Keratinocyte (primary cell): ENCODE data around the gene PPP1R16B.

Experiments
- EZH2 ChIP-seq: IDR thresholded peaks from one replicate; pipeline ENCODE4 v1.6.1; 2012; ENCODE audit warnings: inconsistent platforms, mild to moderate bottlenecking, low read length, moderate library complexity
- TF ChIP-seq, protein P1 (sequence below), 3 experiments: IDR thresholded peaks in 1 of 3; conservative IDR thresholded peaks in 1 of 3; optimal IDR thresholded peaks in 1 of 3; 2 replicates in 2 of 3; 3 replicates in 1 of 3; pipeline versions ENCODE3 to v1.5.1; 2011; ENCODE audit warnings: low read length in 3 of 3, mild to moderate bottlenecking in 3 of 3, moderate library complexity in 2 of 3, control low read depth in 1 of 3, inconsistent platforms in 1 of 3; ENCODE audit not compliant: insufficient read depth in 2 of 3; ENCODE audit errors: extremely low read depth in 1 of 3

DNA sequence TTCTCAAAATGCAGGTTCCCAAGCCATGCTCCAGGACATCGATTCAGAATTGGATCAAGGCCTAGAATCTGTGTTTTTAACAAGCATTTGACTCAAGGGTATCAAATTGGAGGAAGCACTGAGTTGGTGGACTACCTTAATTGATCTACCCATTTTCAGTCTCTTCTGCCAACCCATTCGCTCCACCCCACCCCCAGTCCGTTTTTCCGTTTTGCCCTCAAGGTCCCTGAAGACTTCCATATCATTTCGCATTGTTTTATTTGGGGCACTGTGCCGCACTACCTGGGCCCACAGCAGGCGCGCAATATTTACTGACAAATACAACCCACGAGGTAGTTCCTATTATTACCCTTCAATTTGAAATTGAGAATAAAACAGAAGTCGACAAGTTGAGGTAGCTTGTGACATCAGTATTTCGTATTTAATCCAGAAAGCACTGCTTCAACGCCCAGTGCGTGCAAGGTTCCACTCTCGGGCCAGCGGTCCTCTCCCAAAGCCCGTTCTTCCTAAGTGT is 156.1 kb downstream of the PPP1R16B start:
- TF ChIP-seq EZH2 = no peak
- TF ChIP-seq, protein P1, sequence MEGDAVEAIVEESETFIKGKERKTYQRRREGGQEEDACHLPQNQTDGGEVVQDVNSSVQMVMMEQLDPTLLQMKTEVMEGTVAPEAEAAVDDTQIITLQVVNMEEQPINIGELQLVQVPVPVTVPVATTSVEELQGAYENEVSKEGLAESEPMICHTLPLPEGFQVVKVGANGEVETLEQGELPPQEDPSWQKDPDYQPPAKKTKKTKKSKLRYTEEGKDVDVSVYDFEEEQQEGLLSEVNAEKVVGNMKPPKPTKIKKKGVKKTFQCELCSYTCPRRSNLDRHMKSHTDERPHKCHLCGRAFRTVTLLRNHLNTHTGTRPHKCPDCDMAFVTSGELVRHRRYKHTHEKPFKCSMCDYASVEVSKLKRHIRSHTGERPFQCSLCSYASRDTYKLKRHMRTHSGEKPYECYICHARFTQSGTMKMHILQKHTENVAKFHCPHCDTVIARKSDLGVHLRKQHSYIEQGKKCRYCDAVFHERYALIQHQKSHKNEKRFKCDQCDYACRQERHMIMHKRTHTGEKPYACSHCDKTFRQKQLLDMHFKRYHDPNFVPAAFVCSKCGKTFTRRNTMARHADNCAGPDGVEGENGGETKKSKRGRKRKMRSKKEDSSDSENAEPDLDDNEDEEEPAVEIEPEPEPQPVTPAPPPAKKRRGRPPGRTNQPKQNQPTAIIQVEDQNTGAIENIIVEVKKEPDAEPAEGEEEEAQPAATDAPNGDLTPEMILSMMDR (optimal IDR thresholded peaks at IDR 0.05 in 1 of 3, IDR thresholded peaks at IDR 0.05 in 1 of 3, conservative IDR thresholded peaks at IDR 0.05 in 1 of 3; ENCODE audit: extremely low read depth in 1 of 3, insufficient read depth in 2 of 3, low read length in 3 of 3) = no peak
